Measurements from ENCODE around the gene CACNB2.
"Not testable (repeated sequence)": the region's sequence is repeated elsewhere in the genome, so short reads cannot be mapped to it uniquely, and the experiment has no call there.

Gene CACNB2

DNA sequence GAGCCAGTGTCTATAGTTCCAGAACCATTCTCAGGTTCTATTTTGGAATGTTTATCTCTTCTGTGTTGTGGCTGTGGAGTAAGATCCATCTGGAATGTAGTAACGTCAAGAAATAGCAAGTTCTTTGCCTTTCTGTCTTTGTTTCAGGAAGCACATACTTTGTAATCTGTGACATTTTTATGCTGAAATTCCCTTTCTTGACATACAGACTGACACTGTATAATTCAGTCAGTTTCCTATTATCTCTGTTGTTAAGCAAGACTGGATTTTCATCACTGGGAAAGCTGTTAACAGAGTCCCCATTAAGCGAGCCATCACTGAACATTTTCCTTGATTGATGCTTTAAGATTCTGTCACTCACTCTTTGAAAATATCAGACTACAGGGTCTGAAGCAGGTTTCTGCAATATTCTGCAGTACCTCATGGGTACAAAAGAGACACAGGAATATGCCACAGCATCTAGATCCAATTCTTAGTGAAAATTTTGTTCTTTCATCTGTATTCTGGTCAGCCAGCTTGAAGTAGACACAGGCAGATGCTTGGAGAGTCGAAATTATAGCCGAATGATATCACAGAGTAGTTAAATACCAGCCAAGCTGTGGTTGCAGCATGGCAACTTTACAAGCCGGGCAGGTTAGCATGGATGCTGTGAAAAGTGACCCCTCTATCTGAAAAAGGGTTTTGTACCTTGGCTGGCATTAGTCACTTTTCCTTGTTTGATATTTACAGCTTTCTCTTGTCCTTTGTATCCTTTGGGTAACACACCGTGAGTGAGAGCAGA, 62.6 kb downstream of the CACNB2 start:
- DNase-seq (ENCODE audit: low spot score): no peak

DNA sequence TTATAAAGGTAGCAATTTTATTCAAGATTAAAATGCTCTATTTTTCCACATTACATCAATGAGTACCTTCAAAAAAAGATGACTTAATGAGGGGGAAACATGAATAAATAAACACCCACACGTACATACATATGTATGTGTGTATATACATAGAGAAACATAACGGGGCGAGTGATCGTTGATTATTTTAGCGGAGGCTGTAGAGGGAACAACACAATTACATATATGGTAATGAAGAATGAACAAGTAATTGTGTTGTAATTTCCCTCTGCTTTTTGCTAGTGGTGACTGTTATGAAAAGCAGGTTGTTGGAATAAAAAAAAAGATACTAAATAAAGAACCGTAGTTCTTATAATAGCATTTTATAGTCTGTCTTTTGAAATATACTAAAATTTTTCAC, 63.2 kb downstream of the CACNB2 start:
- no peak for DNase-seq (ENCODE audit: low spot score)

- DNase-seq (ENCODE audit: low spot score): no peak
Observed at GRCh38 chr10:18204039-18204835, 64.0 kb downstream of the CACNB2 start.

- DNase-seq (ENCODE audit: low spot score): no peak
Observed at GRCh38 chr10:18205098-18205834, 65.0 kb downstream of the CACNB2 start.

- DNase-seq (ENCODE audit: low spot score): not testable (repeated sequence)
Observed at GRCh38 chr10:18208186-18208585, 68.0 kb downstream of the CACNB2 start.

- no peak for DNase-seq (ENCODE audit: low spot score)
Observed at GRCh38 chr10:18209241-18209640, 69.0 kb downstream of the CACNB2 start.

- DNase-seq (ENCODE audit: low spot score): no peak
Observed at GRCh38 chr10:18210711-18211110, 70.5 kb downstream of the CACNB2 start.

GRCh38 chr10:18211862-18212261, 71.6 kb downstream of the CACNB2 start:
- DNase-seq (ENCODE audit: low spot score): no peak

- DNase-seq (ENCODE audit: low spot score): no peak
Observed at GRCh38 chr10:18213271-18213670, 73.0 kb downstream of the CACNB2 start.

- peak; percentile 55 for DNase-seq (ENCODE audit: low spot score)
Observed at GRCh38 chr10:18214691-18215563, 74.7 kb downstream of the CACNB2 start.

DNA sequence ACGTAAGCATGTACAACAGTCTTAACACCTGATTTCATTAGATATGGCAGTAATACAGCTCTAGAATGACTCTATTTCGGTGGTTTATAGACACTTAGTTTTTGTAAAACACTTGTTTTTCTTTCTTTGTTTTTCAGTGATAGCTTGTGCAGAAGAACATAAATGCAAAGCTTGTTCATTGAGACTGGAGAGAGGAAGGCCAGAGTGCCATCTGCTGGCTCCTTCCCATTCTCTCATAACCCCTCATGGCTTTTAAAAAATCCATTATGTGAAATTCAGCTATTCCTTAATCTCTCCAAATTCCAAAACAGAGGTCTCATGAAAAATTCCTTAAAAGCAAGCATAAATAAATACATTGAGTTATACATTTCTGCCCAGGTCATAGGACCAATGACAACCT, 76.3 kb downstream of the CACNB2 start:
- no peak for DNase-seq (ENCODE audit: low spot score)

DNA sequence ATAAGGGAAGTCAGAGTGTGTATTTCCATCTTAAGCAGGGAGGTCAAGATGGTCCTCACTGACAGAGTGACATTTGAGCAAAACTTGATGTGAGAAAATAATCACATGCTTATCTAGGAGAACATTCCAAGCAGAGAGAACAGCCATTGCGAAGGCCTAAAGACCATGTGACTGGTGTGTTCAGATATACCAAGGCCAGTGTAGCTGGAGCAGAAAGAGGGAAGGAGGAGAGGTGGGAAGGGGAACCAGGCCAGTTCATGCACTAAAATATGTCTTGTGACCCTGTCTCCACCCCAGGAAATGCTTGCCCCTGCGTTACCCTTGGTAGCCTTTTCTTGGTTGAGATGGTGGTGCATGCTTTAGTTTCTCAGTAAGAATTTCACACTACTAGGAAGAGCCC, 77.4 kb downstream of the CACNB2 start:
- DNase-seq (ENCODE audit: low spot score): no peak

- no peak for DNase-seq (ENCODE audit: low spot score)
Observed at GRCh38 chr10:18219146-18219545, 78.9 kb downstream of the CACNB2 start.

- DNase-seq (ENCODE audit: low spot score): no peak
Observed at GRCh38 chr10:18221123-18221522, 80.9 kb downstream of the CACNB2 start.

- no peak for DNase-seq (ENCODE audit: low spot score)
Observed at GRCh38 chr10:18221882-18222281, 81.7 kb downstream of the CACNB2 start.

- no peak for DNase-seq (ENCODE audit: low spot score)
Observed at GRCh38 chr10:18222866-18223265, 82.6 kb downstream of the CACNB2 start.

GRCh38 chr10:18223898-18224297, 83.7 kb downstream of the CACNB2 start:
- no peak for DNase-seq (ENCODE audit: low spot score)

DNA sequence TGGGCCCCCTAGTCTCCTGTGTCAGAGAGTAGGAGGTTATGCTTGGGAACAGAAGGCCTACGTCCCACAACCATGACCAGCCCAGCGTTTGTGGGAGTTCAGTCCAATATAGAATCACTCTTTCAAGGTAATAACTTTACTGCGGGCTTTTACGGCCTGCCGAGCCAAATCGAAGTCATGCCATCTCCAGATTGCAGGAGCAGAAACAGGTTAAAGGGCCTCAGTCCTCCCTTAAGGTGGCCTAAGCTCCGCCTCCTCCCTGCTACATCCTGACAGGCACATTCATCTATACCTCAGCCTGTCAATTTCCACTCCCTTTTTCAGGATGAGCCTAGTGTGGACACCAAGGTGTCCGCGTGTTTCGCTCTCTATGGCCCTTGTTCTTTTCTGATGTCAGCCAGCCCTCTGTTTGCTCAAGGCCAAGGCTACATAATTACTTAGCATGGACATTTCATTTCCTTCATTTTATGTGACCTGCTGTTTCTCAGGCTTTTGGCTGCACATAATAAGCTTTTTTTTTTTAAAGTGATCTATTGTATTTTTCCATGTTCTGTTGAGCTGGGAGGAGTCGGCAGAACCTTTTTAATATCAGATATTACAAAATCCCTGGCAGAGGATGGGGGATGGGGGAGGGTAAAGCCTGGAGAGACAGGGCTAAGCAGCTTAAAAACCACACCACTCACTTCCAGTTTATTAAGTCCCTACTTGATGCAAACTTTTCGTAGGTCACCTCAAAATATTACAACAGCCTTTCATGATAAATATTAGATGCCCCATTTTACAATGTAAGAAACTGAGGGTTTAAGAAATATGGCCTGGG, 84.6 kb downstream of the CACNB2 start:
- DNase-seq (ENCODE audit: low spot score): peak; percentile 23

GRCh38 chr10:18226336-18226735, 86.1 kb downstream of the CACNB2 start:
- DNase-seq (ENCODE audit: low spot score): no peak

DNA sequence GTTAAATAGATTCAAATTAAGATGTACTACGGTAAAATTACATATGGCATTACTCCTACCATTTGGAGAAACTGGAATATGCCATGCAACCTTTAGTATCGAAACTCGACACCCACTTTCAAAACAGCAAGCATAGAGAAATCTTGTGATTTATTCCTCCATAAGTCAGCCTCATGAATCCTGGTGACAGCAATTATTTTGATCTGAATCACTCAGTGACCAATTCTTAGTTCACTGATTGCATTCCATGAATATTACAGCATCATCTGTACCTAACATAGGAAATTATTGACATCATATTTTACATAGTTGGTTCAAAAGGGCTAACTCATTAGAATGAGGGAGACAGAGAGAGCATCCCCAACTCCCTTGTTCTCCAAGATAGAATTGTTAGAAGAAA, 89.6 kb downstream of the CACNB2 start:
- DNase-seq (ENCODE audit: low spot score): no peak

DNA sequence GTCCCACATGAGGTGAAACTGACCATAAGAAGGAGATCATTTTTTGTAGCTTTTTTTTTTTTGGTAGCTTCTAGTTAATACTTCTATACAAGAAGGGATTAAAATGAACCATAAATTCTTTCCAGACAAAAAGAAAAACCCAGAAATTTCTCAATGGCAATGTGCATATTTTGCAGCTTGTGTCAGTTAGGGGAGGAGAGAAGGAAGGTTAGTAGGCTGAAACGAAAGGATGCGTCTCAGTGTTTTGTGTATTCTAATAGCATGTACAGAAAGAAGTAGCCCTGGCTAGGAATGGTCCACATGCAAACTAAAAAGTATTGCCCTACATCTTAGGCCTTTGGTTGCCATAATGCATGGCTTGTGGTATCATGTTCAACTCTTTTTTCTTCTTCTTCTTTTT, 90.6 kb downstream of the CACNB2 start:
- DNase-seq (ENCODE audit: low spot score): no peak

Measured in iPS-NIHi11 (cell line).